Activated T-cell treated with anti-CD3 and anti-CD28 coated beads for 1 hour (primary cell): Measurements from ENCODE around the gene PRR15.

ENCODE experiments used
- DNase-seq: peaks from one replicate; pipeline ENCODE4 v3.0.0-alpha.2; 2020; ENCODE audit warnings: low read depth

Gene PRR15

DNA sequence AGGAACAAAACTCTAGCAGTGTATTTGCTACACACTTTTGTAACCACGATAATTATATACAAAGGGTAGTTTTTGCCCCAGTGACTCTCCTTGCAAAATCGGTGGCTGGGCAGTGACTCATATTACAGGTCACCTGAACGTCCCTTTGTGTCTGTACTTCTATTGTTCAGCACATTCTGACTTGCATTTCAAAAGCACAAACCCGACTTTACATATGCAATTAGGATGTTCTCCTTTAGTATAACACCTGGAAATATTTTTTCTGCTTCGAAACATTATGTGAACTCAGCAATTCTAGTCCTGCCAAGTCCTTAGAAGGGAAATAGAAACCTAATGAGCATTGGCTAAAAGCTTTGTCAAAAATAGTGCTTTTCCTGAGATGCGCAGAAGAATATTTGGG, 6.0 kb downstream of the PRR15 start:
- DNase-seq, result no peak

DNA sequence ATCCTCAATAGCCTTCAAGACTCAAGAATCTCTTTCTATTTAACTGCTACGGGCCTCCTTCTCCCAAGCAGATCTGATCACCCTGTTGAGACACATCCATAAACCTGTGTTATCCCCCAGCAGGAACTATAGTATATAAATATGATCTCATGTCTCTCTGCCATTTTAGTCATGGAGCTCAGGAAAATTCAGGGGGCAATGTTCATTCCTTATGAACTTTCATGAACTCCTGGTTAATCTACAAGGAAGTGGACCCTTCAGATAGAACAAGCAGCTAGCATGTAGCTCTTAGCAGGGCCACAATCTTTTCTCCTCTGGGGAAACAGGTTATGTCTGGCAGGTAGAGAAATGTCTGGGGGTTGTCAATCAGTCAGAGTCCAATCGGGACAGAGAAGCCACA, 8.9 kb downstream of the PRR15 start:
- no peak for DNase-seq

DNA sequence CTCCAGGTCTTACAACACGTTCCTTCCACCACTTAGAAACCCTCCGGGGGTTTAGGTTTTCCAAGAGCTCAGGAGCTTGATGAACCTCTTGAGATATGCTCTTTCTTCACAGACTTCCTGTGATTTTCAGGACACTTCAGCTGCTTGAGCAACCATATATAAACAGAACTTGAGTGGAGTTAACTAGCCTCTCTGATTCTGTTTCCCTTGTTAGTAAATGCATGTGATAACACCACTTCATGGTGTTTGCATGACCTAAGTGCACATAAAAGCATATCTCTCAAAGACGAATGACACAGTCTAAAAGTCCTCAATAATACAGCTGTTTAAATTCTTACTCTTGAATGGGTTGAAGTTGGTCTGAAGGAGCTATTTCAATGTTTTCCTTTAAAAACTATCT, 9.9 kb downstream of the PRR15 start:
- DNase-seq, result no peak

DNA sequence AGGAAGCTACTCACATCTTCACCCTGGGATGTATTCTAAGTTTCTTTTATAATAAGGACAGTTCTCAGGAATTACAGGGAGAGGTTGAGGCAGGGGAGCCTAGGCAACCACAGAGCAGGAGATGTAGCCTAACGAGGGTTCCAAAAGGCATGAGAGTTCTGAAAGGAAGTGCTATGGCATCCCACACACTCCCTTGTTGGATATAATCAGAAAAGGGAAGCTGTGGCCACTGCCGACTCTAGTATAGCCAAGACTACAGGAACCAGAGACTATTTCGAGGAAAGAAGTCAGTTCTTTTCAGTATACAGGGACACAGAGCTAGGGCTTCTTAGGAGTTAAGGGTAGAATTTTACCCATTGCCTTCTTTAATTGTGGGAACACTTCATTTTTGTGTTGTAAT, 11.0 kb downstream of the PRR15 start:
- no peak for DNase-seq

DNA sequence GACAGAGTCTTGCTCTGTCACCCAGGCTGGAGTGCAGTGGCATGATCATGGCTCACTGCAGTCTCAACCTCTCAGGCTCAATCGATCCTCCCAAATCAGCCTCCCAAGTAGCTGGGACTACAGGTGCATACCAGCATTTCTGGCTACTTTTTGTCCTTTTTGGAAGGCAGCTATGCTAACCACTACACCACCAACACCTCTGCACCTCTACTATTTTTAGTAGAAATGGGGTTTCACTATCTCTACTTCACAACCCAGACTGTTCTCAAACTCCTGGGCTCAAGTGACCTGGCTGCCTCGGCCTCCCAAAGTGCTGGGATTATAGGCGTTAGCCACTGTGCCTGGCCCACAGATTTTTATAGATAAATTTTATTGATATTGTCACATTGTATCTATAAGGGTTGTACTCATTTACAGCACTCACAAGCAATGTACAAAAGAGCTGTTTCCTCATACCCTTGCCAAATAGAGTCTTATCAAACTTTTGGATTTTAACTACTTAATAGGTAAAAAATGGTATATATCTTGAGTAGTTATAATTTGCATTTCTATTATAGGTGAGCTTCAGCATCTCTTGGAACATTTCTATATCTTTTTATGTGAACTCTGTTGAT, 23.7 kb downstream of the PRR15 start:
- no peak for DNase-seq

DNA sequence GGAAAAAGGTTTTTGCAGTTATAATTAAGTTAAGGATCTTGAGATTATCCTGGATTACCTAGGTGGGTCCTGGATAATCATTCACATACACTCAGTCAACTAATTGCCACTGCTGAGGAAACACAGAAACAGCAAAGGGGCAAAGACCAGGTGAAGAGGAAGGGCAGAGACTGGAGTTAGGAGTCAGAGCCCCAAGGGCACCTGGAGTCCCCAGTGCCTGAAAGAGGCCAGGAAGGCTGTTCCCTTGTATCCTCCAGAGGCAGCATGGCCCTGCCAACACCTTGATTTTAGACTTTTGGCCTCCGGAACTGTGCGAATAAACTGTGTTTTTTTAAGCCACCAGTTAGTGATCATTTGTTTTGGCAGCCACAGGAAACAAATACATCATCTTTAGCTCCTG, 24.6 kb downstream of the PRR15 start:
- DNase-seq, result no peak

DNA sequence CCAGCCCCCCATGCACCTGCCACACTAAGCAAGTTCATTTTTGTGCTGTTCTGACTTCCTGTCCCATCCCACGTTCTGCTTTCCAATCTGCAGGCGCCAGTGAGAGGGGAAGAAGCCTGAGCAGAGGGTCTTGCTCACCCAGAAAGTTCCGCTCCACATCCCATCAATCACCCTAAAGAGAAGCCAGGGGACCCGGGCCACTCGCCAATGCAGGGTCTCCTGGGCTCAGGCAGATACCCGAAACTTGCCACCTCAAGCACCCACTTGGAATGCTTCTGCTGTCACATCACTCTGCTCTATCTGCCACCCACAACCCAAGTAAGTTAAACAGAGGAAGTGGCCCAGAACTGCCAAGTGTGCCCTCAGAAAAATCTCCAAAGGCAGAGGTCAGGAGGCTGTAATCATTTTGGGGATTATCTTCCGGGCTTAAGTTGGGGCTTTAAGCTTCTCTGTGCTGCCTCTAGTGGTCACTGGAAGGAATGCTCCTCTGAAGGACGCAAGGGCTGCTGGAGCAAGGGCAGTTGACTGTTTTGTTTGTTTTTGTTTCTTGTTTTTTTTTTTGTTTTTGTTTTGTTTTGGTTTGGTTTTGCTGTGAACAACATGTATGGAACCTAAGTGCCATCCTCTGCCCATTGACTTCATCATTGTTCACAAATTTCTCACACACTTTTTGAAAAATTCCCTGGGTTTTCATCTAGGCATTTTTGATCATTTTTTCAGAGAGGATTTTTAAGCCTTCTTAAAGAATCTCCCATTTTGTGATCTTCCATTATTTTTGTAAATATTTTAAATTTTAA, 25.5 kb downstream of the PRR15 start:
- no peak for DNase-seq

DNA sequence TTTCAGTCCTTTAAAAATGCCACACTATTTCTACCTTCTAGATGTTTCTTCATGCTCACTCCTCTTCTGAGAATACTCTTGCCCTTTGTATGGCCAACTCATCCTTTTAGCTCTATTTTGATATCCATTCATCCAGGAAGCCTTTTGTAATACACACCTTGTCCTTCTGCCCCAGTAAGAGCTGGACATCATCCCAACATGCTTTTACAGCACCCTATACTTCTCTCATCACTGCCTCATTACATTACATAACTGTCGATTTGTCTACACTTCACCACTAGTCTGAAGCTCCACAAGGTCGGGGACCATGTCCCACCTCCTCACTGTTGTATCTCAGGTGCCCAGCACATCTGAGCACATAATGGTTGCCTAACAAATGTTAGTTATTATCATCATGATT, 29.2 kb downstream of the PRR15 start:
- DNase-seq, result no peak

DNA sequence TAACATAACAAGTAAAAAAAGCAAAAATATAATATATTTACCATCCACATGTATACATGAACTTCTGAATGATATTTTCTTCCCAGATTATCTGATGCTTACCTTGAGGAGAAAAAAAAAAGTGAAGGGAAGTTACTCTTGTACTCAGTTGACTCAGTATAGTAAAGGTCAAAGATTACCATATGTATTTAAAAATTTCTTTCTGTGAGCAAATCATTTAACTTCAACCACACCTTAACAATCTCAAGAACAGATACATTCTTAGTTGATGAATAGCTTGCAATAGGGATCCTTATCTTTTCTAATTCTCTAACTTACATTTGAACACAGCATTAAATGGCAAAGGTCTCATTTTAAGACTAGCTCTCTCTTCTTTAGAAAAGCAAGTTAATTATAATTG, 29.8 kb downstream of the PRR15 start:
- DNase-seq, result no peak

DNA sequence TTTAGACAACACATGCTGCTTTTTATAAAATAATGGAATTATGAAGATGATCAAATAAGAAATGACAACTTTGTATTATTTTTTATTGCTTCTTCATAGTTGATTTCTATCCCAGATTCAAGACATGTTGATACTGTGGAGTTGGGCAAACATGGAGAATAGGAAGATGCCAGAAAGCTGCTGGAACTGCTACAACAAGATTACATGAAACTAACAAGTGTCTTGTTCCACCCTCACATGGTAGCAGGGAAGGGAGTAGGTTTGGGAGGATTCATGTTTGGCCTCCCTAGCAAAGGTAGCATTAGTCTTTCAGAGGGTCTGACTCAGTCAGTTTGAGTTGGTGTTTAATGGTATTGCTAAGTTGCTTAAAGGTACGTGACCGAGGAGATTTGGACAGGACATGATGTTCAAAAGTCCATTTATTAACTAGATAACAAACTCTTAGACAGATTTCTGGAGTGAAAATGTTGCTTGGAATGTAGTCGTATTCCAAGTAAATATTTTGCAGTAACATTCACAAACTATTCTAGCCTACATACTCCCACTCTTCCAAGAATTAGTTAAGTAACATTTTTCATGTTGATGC, 33.1 kb downstream of the PRR15 start:
- no peak for DNase-seq

DNA sequence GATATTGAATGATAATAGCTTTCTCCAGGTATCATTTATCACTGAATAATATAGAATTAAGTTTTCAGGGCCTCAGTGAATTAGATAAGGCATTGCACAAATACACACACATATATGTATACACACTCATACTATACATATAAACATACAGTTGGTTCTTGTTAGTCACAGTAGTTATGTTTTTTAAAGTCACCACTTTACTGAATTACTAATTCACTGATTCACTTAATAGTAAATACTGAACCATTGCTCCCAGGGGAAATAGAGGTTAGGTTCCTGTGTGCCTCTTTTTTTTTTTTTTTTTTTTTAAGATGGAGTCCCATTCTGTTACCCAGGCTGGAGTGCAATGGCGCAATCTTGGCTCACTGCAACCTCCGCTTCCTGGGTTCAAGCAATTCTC, 33.6 kb downstream of the PRR15 start:
- DNase-seq, result no peak

DNA sequence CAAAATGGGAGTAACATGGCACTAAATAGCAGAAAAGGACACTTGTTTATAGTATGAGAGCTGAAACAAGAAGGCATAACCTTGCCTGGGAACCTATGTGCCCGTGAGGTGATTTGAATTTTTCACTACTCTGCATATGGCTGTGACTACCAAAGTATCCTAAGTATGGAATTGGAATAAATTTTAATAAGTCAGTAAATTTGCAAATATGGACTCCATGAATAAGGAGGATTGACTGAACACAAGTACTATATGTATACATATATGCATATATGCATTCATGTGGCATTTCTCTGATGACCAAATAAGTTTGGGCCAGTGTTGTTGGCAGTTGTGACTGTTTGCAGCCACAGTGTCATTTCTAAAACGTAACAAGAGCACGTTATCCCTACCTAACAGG, 34.5 kb downstream of the PRR15 start:
- DNase-seq, result no peak

DNA sequence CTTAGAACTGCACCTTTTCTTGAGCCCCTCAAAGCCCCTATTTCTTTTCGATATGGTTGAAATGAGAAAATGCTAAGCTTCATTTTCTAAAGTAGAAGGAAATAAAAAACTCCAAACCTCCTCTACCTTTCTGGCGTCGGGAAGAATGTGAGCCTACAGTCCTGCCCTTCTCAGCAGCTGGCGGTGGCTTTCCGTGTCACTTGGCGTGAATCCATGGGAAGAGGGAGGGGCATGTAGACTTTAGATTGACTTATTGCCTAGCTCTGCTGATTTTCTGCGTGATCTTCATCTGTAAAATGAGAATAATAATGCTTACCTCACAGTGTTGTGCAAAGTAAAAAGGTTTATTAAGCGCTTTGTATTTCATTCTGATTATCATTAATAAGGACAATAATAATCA, 35.0 kb downstream of the PRR15 start:
- no peak for DNase-seq

DNA sequence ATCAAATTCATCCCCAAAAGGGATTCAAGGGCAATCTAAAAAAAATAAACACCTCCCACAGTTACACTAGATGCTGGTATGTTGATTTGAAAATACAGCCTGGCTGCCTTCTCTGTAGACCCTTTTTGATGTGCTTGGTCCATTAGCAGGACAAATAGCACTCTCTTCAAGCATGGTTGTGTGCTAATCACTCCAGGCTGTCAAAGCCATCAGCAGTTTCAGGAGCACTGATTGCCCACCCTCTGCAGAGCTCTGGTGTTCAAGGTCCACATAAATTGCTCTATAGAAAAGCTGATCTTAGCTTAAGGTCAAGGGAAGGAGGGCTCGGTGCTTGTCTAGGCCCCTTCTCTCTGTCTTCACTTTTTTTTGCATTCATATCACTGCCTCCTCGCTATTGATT, 35.4 kb downstream of the PRR15 start:
- DNase-seq, result no peak

DNA sequence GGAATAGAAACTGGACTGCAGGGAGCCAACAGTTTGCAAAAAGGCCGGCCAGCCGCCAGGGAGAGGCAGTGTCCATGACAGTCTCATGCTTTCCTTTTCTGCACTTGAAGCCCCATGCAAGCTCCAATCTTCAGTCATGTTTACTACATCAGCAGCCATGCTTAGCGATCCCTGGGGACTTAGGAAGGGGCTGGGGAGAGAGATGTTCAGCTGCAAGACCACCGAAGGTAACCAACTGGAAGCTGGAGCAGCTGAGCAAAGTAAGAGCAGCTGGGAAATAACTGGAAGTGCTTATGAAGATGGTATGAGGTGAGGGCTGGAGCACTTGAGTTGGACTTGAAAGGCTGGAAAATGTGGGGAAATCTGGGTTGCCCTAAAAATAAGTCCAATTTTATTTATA, 37.0 kb downstream of the PRR15 start:
- no peak for DNase-seq

DNA sequence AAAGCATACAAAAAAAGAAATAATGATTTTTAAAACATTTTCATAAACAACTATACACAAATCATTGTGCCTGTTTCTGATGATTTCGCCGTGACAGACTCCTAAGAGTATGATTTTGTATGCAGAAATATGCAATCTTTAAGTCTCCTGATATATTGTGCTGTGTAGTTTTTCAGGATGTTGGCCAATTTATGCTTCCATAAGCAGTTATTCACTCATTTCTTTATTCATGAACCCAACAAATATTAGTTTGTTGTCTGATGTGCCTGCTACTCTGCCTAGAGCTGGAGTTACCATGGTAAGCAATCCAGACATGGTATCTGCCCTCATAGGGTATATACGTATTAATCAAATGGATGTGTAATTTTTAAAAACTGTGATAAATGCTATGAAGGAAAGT, 40.4 kb downstream of the PRR15 start:
- no peak for DNase-seq

DNA sequence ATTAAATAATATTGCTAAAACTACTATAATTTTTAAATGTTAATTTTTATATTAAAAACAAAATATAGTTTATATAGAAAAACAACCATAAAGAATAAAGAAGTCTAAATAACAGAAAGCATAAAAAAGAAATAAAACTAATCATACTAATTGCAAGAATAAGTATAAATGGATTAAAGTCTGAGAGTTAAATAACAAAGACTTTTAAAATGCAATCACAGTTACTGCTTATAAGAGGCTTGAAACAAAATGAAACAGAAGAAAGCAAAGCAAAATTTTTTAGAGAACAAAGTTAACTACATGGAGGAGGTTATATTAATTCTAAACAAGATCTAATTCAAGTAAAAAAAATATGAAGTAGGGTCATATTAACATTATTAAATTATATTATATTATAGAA, 41.1 kb downstream of the PRR15 start:
- no peak for DNase-seq

DNA sequence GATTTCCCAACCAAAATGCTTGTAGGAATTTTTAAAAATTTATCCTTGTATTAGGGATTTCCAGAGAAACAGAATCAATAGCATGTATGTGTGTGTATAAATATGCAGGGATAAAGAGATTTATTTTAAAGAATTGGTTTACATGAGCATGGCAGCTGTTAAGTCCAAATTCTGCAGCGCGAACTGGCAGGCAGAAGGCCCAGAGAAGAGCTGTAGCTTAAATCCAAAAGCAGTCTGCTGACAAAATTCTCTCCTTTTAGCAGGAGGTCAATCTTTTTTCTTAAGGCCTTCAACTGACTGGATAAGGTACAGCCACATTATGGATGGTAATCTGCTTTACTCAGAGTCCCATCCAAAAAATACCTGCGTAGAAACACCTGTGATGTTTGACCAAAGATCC, 42.0 kb downstream of the PRR15 start:
- no peak for DNase-seq

DNA sequence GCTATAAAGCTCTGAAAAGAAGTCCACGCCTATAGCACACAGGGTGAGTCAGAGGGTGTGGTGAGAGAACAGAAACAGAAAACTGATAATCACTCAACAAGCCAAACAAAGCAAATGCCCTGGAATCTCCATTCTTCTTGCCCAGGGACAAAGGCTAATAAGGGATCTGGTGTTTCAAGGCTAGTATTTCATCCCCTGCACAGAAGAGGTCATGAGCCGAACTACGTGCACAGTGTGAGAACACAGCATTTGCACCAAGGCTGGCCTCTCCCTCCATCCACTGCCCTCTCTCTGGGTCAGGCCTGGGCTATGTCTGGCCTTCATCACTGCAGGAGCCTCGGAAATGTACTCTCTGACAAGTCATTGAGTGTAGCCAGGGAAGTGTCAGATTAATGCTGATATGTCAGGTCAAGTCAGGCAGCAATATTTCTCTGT, 42.7 kb downstream of the PRR15 start:
- no peak for DNase-seq

DNA sequence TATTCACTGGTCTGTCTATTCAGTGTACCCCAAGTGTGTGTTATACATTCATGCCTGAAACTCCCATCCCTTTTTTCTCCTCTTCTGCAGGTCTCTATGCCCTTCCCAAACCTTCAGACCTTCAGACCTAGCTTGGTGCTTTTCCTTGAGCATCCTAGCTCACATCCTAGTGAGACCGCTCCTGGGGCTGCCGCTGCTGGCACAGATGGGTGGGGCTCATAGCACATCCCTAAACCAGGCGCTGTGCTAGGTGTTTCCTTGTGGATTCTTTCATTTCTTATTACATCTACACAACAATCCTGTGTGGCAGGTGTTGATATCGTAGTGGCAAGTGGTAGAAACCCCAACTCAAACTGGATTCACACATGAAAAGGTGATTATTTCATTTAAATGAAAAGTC, 43.2 kb downstream of the PRR15 start:
- DNase-seq, result no peak

DNA sequence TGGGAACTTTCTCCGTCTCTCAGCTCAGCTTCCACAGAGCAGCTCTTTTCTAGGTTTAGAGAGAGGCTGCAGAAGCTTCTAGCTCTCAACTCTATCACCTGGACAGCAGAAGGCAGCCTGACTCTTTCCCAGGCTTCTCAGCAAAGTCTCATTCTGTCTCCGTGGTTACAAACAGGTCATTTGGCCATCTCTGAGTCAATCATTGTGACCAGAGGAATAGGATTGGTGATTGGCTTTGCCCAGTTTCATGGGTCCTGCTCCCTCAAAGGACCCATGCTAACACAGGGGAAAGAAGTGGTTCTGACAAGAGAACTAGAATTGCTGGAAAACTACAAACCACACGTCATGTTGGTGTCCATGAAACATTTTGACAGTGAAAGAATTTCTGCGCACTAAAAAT, 43.6 kb downstream of the PRR15 start:
- no peak for DNase-seq

DNA sequence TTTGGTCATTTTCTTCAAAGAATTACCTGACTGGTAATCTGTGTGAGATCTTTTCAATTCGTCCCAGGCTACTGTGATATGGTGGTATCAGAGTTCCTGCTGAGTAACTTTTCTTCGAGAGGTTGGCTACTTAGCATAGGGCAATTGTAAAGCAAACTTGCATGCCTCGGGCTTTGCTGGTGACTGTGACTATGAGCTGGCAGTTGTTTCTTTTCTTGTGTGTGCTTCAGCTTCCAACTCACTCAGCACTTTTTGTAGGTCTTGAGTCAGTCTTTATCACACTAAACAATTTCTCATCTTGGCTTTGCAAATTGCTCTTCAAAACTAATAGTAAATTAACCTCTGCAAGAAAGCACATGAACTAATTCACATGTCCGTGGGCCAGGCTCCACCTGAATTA, 44.3 kb downstream of the PRR15 start:
- DNase-seq, result no peak

DNA sequence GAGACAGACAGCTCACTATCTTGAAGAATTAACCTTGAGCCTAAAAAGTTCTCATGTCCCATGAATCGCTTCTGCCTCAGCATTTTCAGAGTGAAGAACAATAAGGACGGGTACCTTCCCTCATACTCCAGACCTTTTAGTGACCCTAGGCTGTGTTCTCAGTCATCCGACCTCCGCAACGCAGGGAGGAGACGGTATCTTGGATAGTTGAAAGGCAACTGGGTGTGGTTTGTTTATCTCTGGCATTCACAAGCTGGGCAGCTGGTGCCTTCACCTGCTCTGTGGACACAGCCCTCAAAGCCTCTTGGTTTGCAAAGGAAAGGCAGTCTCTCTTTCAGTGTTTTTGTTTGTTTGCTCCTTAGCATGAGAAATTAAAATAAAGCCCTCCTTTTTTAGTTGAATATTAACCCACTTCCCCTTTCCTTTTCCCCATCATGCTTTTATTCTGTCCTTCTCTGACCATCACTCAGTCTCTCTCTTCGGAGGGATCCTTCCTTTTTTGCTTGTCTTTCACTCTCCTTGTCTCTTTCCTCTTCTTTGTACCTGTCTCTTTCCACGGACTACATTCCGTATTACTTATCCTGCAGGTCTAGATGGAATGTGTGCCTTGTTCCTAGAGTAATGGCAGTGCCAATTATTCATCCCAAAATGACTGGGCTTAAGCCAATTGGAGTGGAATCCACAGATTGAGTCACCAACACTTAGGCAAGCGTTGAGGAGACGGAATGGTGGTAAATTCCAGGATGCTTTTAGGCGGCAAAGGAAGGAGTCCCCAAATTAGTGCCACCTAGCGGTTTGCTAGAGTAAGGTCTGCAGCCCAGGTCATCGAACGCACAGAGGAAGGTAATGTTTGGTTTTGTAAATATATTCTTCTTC, 45.8 kb downstream of the PRR15 start:
- DNase-seq, result no peak
